Kidney (tissue), 14 donors: ENCODE measurements around the gene CNN1. TPM values are rescaled to one million over a fixed set of nuclear protein-coding genes. Genes with fewer than 3 reads are reported as not detected.

Source experiments
- DNase-seq, 5 donors: peaks; one replicate each; pipeline ENCODE4 v3.0.0-alpha.2; 2013 to 2020
- FAIRE-seq: peaks from 2 replicates; lab custom pipeline; 2012; peaks lifted over from hg19 to GRCh38; lab: Jason Lieb, UNC
- H3K27ac ChIP-seq, 2 donors: one replicate each; pipeline ENCODE4 v1.7.0; 2013; ENCODE audit warnings: low read depth in 2 of 2, low read length in 2 of 2, inconsistent platforms in 1 of 2
- H3K27me3 ChIP-seq: one replicate; pipeline ENCODE4 v1.7.1; 2013; ENCODE audit warnings: low read length, inconsistent platforms; ENCODE audit not compliant: control insufficient read depth, insufficient read depth
- H3K36me3 ChIP-seq, 3 donors: one replicate each; pipeline versions ENCODE4 v1.7.0 to v1.7.1; 2013; ENCODE audit warnings: low read length in 3 of 3, control low read depth in 1 of 3, inconsistent platforms in 1 of 3; ENCODE audit not compliant: insufficient read depth in 3 of 3, control insufficient read depth in 2 of 3
- H3K4me1 ChIP-seq, 3 donors: one replicate each; pipeline versions ENCODE4 v1.7.0 to v1.7.1; 2013; ENCODE audit warnings: low read length in 3 of 3, inconsistent platforms in 1 of 3, low read depth in 1 of 3; ENCODE audit not compliant: control insufficient read depth in 2 of 3, insufficient read depth in 2 of 3
- H3K4me3 ChIP-seq, 3 donors: one replicate each; pipeline versions ENCODE4 v1.7.0 to v1.8.1; 2013; ENCODE audit warnings: low read length in 3 of 3, control low read depth in 1 of 3, inconsistent platforms in 1 of 3
- H3K9ac ChIP-seq, 3 donors: one replicate each; pipeline versions ENCODE4 v1.7.0 to v1.7.1; 2013; ENCODE audit warnings: low read length in 3 of 3, control low read depth in 1 of 3, inconsistent platforms in 1 of 3
- H3K9me3 ChIP-seq, 3 donors: one replicate each; pipeline versions ENCODE4 v1.7.0 to v1.7.1; 2013; ENCODE audit warnings: low read length in 3 of 3, control low read depth in 1 of 3, inconsistent platforms in 1 of 3; ENCODE audit not compliant: control insufficient read depth in 2 of 3, insufficient read depth in 1 of 3
- intact Hi-C: fragments of 100-400 bp; cut with DNase I; formaldehyde crosslinking; loops from one replicate; pipeline ENCODE4 v1.11.1; 2022
- polyA plus RNA-seq: library from polyadenylated mRNA; stranded (reverse); fragments of 350-450 nt; fragmentation: Illumina TruSeq; extraction: RNeasy Lipid Tissue Mini Kit (QIAGEN cat#74804); gene quantifications from one replicate; pipeline ENCODE4 v1.2.3, GENCODE V29; 2014; ENCODE audit warnings: low read depth, low replicate concordance; ENCODE audit not compliant: insufficient read depth
- total RNA-seq: library from RNA; stranded (reverse); fragmentation: NEBNext Ultra II Directional; extraction: Animal tissue kit (Norgen Biotek cat#: 25700); gene quantifications from one replicate; pipeline ENCODE4 v1.2.1, GENCODE V29; 2021
- TF ChIP-seq, protein P1 (sequence below): IDR thresholded peaks from 3 replicates; pipeline ENCODE4 v1.5.1; 2012; ENCODE audit warnings: mild to moderate bottlenecking, moderate library complexity, borderline replicate concordance; ENCODE audit not compliant: insufficient read depth; ENCODE audit errors: extremely low read depth
- donor health status: control.
- donor health status: control.
- donor health status: control.
- donor health status: control.
- donor health status: control.
- donor health status: DM: yes; HTN: yes; CAD: no.
- donor health status: Normal renal cell carcinoma (clear cell type).

Gene CNN1
- total and polyA plus RNA-seq, 2 donors from 2014 or later: 42.2 to 47.8 TPM

DNA sequence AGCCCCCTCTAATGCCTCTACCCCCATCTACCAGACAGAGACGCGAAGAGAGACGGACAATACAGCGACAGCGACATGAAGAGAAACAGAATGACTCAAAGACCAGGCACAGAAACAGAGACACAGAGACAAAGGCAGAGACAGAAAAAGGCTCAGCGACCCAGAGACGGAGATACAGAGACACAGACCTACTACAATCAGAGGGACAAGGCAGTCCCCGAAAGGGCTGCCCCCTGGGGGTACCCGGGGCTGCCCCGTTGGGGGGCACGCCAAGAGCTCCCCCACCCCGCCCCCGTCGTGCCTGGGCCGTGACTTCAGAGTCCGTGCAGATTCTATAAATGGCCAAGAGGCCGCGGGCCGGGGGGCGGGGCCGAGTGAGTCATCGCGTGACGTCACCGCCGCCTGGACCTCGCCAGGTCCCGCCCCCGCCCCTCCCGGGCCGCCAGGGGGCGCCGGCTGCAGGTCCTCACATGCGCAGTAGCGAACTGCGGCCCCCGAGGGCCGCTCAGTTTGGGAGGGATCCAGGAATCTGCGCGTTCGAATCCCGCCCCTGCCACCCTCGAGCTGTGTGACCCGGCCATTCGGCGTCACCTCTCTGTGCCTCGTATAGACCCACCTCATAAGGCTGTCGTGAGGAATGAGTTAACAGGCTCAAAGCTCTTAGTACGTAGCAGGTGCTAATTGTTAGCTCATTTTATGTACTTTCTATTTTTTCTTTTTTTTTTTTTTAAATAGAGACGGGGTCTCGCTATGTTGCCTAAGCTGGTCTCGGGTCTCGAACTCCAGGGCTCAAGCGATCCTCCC, 2.7 kb upstream of the CNN1 start:
- Histone ChIP-seq H3K9me3 (no peaks in the 10 kb centered on the region), H3K9ac (peak overlapping the region in 2 of 3 donors; percentile 54 to 69), H3K4me3 (peak overlapping the region; percentile 1 to 68 (median 59)), H3K36me3 (no peaks in the 10 kb centered on the region), H3K27ac (peak overlapping the region; percentile 65 to 85), H3K27me3 (no peaks in the 10 kb centered on the region), H3K4me1 (peaks cover 0 to 8% (median 3%) of the 10 kb centered on the region in 3 donors)
- intact Hi-C loops: no loop called here
- FAIRE-seq (no peak), DNase-seq (peak; percentile 88 to 97 (median 94))
- TF ChIP-seq, protein P1, sequence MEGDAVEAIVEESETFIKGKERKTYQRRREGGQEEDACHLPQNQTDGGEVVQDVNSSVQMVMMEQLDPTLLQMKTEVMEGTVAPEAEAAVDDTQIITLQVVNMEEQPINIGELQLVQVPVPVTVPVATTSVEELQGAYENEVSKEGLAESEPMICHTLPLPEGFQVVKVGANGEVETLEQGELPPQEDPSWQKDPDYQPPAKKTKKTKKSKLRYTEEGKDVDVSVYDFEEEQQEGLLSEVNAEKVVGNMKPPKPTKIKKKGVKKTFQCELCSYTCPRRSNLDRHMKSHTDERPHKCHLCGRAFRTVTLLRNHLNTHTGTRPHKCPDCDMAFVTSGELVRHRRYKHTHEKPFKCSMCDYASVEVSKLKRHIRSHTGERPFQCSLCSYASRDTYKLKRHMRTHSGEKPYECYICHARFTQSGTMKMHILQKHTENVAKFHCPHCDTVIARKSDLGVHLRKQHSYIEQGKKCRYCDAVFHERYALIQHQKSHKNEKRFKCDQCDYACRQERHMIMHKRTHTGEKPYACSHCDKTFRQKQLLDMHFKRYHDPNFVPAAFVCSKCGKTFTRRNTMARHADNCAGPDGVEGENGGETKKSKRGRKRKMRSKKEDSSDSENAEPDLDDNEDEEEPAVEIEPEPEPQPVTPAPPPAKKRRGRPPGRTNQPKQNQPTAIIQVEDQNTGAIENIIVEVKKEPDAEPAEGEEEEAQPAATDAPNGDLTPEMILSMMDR: peak; percentile 76

DNA sequence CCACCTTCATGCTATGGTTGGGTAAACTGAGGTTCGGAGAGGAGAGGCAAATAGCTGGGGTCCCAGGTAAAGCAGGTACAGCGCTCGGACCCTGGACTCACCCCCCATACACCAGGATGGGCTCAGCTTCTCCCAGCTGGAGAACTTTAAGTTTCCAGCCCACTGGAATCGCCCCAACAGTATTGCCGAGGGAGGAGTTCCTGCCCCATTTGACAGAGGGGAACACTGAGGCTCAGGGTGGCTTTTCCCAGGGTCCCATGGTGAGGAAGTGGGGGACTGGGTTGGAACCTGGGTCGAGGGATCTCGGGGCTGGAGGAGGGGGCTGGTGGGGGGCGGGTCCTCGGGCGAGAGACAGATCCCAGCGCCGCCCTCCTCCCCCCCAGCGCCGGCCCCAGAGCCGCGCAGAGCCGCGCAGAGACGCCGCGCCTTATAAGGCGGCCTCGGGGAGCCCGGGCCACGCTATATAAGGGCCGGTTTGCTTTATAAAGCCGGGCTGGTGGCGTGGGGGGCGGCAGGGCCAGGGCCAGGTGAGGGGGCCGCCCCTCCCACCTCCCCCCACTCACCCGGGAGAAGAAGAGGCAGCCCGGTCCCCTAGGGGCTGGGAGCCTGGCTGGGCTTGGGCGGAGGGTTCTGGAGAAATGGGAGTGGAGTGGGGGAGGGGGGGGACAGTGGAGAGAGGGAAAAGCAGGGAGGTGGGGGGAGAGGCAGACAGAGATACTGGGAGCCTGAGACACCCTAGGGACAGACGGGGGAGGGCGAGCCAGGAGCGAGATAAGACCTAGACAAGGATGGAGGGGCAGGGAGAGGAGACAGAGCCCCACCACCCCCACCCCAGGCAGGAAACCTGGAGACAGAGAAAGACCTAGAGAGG, 1.1 kb downstream of the CNN1 start:
- H3K27ac ChIP-seq: peak overlapping the region; percentile 6 to 47
- H3K4me3 ChIP-seq: peak overlapping the region in 2 of 3 donors; percentile 32 to 39
- intact Hi-C loops: no loop called here

DNA sequence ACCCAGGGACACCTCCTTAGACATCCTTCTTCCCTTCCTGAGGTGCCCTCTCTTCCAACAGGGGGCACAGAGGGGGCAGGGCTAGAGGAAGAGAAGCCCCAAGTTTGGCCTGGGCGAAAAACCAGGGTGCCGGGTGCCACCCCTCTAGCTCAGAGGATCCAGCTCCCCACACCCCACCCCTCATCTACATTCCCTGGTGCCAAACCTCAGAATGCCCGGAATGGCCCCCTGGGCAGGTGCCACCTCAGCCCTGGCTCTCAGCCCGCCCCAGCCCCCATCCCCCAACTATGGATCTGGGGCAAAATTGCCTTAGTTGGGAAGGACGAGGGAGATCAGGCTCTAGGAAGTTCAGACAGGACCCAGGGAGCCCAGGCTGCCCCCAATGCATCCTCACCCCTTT, 2.0 kb downstream of the CNN1 start:
- Histone ChIP-seq H3K9me3 (no peaks in the 10 kb centered on the region), H3K4me1 (peaks cover 0 to 6% (median under 1%) of the 10 kb centered on the region in 3 donors), H3K27ac (no peak overlapping the region), H3K4me3 (no peak overlapping the region), H3K27me3 (no peaks in the 10 kb centered on the region), H3K9ac (no peak overlapping the region), H3K36me3 (no peaks in the 10 kb centered on the region)
- TF ChIP-seq, protein P1: no peak
- intact Hi-C loops: no loop called here
- DNase-seq: no peak
- FAIRE-seq: no peak

More for the DNA sequence above, 1.1 kb downstream of the CNN1 start:
- no peaks in the 10 kb centered on the region for H3K36me3 ChIP-seq
- TF ChIP-seq, protein P1: no peak
- H3K9ac ChIP-seq: peak overlapping the region in 2 of 3 donors; percentile 23 to 46
- H3K4me1 ChIP-seq: peaks cover 0 to 8% (median 3%) of the 10 kb centered on the region in 3 donors
- H3K9me3 ChIP-seq: no peaks in the 10 kb centered on the region
- DNase-seq (peak in 2 of 5 donors; percentile 24 to 65), FAIRE-seq (no peak)
- no peaks in the 10 kb centered on the region for H3K27me3 ChIP-seq
